ENCODE data around the gene ACOXL. TPM values are rescaled to one million over a fixed set of nuclear protein-coding genes. Genes with fewer than 3 reads are reported as not detected.

Gene ACOXL
- total and polyA plus RNA-seq, 9 of the 15 experiments (the other 6 are each of a cell fraction or from before 2014, with no cell fraction given) = 0.31 to 0.56 TPM; not detected in 7

DNA sequence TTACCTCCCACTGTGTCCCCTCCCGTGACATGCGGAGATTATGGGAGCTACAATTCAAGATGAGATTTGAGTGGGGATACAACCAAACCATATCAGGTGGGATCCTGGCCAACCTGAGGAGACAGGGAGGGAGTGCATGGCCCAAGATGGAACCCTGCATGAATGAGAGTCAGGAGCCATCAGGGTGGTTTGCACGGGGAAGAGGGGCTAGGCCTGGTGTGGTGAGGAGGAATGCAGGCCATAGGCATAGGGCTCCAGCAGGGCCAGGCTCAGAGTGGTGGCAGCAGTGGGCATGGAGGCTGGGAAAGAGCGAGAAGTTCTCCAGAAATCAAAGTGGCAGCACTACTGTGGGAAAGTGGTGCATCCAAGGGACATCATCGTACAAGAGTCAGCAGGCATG, 314.3 kb downstream of the ACOXL start (continued):
- no peak for TF ChIP-seq HBP1 (CRISPR knock-in tag; IDR thresholded peaks at IDR 0.05)
- no peak for TF ChIP-seq FOXO4 (CRISPR knock-in tag; IDR thresholded peaks at IDR 0.05)
- TF ChIP-seq GABPA (tag; conservative IDR thresholded peaks at IDR 0.05; ENCODE audit: low read depth) = no peak
- no peak for TF ChIP-seq FOXJ3 (CRISPR knock-in tag; IDR thresholded peaks at IDR 0.05)
- no peak for TF ChIP-seq ZNF75A (CRISPR knock-in tag; IDR thresholded peaks at IDR 0.05)
- TF ChIP-seq ZNF311 (CRISPR knock-in tag; IDR thresholded peaks at IDR 0.05) = no peak
- TF ChIP-seq CREM (IDR thresholded peaks at IDR 0.05; ENCODE audit: low read depth) = no peak
- no peak for TF ChIP-seq ZFP91 (CRISPR knock-in tag; IDR thresholded peaks at IDR 0.05)
- no peak for TF ChIP-seq ZNF699 (CRISPR knock-in tag; IDR thresholded peaks at IDR 0.05; ENCODE audit: insufficient replicate concordance)
- TF ChIP-seq FIP1L1 (IDR thresholded peaks at IDR 0.05; ENCODE audit: low read depth, low read length, poor library complexity, severe bottlenecking) = no peak
- TF ChIP-seq NFE2 (IDR thresholded peaks at IDR 0.05; ENCODE audit: low read depth) = no peak
- TF ChIP-seq, protein P1, sequence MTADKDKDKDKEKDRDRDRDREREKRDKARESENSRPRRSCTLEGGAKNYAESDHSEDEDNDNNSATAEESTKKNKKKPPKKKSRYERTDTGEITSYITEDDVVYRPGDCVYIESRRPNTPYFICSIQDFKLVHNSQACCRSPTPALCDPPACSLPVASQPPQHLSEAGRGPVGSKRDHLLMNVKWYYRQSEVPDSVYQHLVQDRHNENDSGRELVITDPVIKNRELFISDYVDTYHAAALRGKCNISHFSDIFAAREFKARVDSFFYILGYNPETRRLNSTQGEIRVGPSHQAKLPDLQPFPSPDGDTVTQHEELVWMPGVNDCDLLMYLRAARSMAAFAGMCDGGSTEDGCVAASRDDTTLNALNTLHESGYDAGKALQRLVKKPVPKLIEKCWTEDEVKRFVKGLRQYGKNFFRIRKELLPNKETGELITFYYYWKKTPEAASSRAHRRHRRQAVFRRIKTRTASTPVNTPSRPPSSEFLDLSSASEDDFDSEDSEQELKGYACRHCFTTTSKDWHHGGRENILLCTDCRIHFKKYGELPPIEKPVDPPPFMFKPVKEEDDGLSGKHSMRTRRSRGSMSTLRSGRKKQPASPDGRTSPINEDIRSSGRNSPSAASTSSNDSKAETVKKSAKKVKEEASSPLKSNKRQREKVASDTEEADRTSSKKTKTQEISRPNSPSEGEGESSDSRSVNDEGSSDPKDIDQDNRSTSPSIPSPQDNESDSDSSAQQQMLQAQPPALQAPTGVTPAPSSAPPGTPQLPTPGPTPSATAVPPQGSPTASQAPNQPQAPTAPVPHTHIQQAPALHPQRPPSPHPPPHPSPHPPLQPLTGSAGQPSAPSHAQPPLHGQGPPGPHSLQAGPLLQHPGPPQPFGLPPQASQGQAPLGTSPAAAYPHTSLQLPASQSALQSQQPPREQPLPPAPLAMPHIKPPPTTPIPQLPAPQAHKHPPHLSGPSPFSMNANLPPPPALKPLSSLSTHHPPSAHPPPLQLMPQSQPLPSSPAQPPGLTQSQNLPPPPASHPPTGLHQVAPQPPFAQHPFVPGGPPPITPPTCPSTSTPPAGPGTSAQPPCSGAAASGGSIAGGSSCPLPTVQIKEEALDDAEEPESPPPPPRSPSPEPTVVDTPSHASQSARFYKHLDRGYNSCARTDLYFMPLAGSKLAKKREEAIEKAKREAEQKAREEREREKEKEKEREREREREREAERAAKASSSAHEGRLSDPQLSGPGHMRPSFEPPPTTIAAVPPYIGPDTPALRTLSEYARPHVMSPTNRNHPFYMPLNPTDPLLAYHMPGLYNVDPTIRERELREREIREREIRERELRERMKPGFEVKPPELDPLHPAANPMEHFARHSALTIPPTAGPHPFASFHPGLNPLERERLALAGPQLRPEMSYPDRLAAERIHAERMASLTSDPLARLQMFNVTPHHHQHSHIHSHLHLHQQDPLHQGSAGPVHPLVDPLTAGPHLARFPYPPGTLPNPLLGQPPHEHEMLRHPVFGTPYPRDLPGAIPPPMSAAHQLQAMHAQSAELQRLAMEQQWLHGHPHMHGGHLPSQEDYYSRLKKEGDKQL (CRISPR knock-in tag; IDR thresholded peaks at IDR 0.05; ENCODE audit: borderline replicate concordance) = no peak

All from K562 (cell line).